ENCODE measurements around the gene ELFN2.

The ELFN2 gene

DNA sequence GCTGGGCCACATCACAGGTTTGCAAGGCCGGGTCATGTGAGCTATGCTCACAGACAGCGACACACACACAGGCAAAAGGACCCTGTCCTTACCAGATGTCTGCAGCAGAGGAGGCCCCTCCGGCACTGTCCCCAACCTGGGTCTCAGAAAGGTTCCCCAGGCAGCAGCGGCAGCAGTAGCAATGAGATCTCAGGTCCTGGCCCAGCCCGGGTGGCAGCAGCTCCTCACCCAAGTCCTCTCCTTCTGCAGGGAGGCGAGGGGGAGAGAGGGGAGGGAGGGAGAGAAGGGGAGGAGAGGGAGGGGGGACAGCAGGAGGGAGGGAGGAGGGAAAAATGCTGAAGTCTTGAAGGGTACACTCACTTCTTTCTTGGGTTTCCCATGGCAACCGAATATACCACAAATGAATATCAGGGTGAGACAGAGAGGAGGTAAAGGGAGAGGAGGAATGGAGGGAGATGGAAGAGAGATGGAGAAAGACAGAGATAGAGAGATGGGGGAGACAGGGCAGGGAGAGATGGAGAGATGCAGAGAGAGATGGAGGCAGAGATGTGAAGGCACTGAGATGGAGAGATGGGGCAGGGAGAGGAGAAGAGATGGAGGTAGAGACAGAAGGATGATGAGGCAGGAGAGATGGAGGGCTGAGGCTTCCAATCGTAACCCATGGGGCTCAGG, 9.5 kb downstream of the ELFN2 start:
- H3K4me3 ChIP-seq (ENCODE audit: low read depth, low read length), result no peak overlapping the region
- no peaks in the 10 kb centered on the region for H3K36me3 ChIP-seq (replicated peaks)
- TF ChIP-seq, protein P1, sequence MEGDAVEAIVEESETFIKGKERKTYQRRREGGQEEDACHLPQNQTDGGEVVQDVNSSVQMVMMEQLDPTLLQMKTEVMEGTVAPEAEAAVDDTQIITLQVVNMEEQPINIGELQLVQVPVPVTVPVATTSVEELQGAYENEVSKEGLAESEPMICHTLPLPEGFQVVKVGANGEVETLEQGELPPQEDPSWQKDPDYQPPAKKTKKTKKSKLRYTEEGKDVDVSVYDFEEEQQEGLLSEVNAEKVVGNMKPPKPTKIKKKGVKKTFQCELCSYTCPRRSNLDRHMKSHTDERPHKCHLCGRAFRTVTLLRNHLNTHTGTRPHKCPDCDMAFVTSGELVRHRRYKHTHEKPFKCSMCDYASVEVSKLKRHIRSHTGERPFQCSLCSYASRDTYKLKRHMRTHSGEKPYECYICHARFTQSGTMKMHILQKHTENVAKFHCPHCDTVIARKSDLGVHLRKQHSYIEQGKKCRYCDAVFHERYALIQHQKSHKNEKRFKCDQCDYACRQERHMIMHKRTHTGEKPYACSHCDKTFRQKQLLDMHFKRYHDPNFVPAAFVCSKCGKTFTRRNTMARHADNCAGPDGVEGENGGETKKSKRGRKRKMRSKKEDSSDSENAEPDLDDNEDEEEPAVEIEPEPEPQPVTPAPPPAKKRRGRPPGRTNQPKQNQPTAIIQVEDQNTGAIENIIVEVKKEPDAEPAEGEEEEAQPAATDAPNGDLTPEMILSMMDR (IDR thresholded peaks at IDR 0.05; ENCODE audit: low read depth, low read length, missing control alignments), result no peak
- H3K27ac ChIP-seq, result no peak overlapping the region
- peaks cover 3% of the 10 kb centered on the region for H3K27me3 ChIP-seq (replicated peaks)
- in situ Hi-C loops (cut with HindIII; ENCODE audit: low pct_ligation_motif_present, low sequenced_read_pairs), result no loop called here
- DNase-seq, result no peak

DNA sequence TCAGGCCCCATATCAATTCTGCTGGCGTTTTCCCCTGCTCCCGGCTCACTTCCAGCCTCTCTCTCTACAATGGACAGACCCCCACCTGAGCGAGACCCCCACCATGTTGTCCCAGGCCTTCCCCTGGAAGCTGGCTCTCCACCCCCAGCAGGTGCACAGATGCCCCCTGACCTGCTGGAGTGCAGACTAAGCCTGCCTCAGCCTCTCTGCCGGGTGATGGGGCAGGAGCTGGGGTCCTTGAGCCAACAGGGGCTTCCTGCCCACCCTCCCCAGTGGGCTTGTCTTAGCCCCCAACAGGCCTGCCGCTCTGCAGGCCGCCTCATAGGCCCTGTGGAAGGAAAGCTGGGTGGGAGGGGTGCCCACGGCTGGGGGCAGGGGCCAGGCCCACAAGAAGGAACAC, 10.0 kb downstream of the ELFN2 start:
- Histone ChIP-seq H3K36me3 (replicated peaks) (no peaks in the 10 kb centered on the region), H3K27ac (no peak overlapping the region), H3K27me3 (replicated peaks) (peaks cover 3% of the 10 kb centered on the region), H3K4me3 (ENCODE audit: low read depth, low read length) (no peak overlapping the region)
- in situ Hi-C loops (cut with HindIII; ENCODE audit: low pct_ligation_motif_present, low sequenced_read_pairs), result no loop called here
- no peak for DNase-seq
- TF ChIP-seq, protein P1 (IDR thresholded peaks at IDR 0.05; ENCODE audit: low read depth, low read length, missing control alignments), result no peak

DNA sequence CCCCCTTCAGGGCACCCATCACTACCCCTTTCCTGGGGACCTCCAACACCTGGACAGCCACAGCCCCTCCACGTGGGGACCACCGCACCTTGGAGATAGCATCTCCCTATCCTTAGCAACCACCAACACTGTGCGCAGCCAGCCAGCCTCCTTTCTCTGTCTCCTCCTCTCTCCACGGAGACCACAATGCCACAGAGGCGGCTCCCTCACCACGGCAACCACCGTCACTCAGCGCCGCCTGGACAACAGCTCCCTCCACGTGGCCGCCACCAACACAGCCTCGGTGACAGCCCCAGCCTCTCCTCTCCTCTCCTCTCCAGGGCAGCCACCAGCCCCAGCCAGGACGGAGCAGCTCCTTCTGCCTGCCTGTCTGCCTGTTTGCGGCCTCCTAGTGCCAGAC, 10.5 kb downstream of the ELFN2 start:
- DNase-seq, result no peak
- Histone ChIP-seq H3K36me3 (replicated peaks) (no peaks in the 10 kb centered on the region), H3K4me3 (ENCODE audit: low read depth, low read length) (no peak overlapping the region), H3K27ac (no peak overlapping the region), H3K27me3 (replicated peaks) (peaks cover 3% of the 10 kb centered on the region)
- TF ChIP-seq, protein P1 (IDR thresholded peaks at IDR 0.05; ENCODE audit: low read depth, low read length, missing control alignments), result no peak
- in situ Hi-C loops (cut with HindIII; ENCODE audit: low pct_ligation_motif_present, low sequenced_read_pairs), result no loop called here

DNA sequence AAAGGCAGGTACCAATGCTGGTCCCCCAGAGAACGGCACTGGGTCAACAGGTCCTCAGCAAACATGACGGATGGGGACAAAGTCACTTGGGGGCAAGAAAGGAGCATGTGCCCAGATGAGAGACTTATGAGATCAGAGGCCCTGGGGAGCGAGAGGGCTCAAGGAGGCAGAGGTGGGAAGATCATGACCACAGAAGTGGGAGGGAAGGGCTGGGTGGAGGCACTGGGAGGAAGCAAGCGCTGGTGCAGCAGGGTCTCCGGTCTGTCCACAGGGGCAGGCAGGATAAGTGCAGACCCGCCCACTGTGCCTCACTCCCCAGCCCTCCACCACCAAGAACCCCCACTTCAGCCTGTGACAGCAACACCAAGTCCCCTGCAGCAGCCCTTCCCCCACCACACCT, 10.9 kb downstream of the ELFN2 start:
- in situ Hi-C loops (cut with HindIII; ENCODE audit: low pct_ligation_motif_present, low sequenced_read_pairs), result no loop called here
- Histone ChIP-seq H3K36me3 (replicated peaks) (no peaks in the 10 kb centered on the region), H3K27me3 (replicated peaks) (peaks cover 3% of the 10 kb centered on the region), H3K4me3 (ENCODE audit: low read depth, low read length) (no peak overlapping the region), H3K27ac (no peak overlapping the region)
- DNase-seq, result no peak
- TF ChIP-seq, protein P1 (IDR thresholded peaks at IDR 0.05; ENCODE audit: low read depth, low read length, missing control alignments), result no peak

DNA sequence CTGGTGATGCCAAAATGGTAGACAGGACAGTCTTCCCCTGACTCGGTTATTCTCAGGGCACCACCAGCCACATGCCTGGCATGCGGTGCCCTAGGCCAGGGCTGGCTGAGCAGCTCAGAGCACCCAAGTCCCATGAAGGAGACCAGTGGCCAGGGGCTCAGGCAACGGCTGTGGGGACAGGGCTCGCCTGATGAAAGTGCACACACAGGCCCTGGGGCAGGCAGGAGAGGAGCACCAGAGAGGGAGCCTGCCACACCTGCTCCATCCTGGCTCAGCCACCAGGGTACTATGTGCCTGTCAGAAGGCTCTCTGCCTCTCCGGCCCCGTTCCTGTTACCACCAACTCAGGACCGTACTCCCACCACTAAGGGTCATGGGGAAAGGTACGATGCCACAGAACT, 12.1 kb downstream of the ELFN2 start:
- Histone ChIP-seq H3K4me3 (ENCODE audit: low read depth, low read length) (no peak overlapping the region), H3K27ac (no peak overlapping the region), H3K27me3 (replicated peaks) (peaks cover 3% of the 10 kb centered on the region), H3K36me3 (replicated peaks) (no peaks in the 10 kb centered on the region)
- DNase-seq, result no peak
- TF ChIP-seq, protein P1 (IDR thresholded peaks at IDR 0.05; ENCODE audit: low read depth, low read length, missing control alignments), result no peak
- in situ Hi-C loops (cut with HindIII; ENCODE audit: low pct_ligation_motif_present, low sequenced_read_pairs), result no loop called here

DNA sequence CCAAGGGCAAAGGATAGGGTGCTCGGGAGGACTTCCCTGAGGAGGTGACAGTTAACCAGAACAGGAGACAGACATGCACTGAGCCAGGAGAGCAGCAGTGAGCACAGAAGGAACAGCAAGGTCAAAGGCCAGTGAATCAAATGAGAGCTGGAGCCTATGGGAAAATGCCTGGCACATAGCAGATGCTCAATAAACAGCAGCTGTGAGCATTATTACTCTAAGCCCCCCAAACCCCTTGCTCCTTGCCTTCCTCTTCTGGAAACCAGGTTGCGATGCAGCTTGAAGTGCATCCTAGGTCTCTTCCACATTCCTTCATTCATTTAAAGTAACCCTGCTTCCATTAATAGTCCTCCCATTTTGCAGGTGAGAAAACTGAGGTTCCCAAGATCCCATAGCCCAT, 13.0 kb downstream of the ELFN2 start:
- Histone ChIP-seq H3K4me3 (ENCODE audit: low read depth, low read length) (no peak overlapping the region), H3K36me3 (replicated peaks) (no peaks in the 10 kb centered on the region), H3K27me3 (replicated peaks) (peaks cover under 1% of the 10 kb centered on the region), H3K27ac (no peak overlapping the region)
- no peak for DNase-seq
- TF ChIP-seq, protein P1 (IDR thresholded peaks at IDR 0.05; ENCODE audit: low read depth, low read length, missing control alignments), result no peak
- in situ Hi-C loops (cut with HindIII; ENCODE audit: low pct_ligation_motif_present, low sequenced_read_pairs), result no loop called here

Data from brain microvascular endothelial cell (primary cell).